Smooth muscle cell of the brain vasculature (primary cell): ENCODE measurements around the gene ACTR3C.

Source experiments
- DNase-seq: peaks from one replicate; pipeline ENCODE4 v3.0.0-alpha.2; 2012; ENCODE audit warnings: low read depth, low spot score

ACTR3C gene

DNA sequence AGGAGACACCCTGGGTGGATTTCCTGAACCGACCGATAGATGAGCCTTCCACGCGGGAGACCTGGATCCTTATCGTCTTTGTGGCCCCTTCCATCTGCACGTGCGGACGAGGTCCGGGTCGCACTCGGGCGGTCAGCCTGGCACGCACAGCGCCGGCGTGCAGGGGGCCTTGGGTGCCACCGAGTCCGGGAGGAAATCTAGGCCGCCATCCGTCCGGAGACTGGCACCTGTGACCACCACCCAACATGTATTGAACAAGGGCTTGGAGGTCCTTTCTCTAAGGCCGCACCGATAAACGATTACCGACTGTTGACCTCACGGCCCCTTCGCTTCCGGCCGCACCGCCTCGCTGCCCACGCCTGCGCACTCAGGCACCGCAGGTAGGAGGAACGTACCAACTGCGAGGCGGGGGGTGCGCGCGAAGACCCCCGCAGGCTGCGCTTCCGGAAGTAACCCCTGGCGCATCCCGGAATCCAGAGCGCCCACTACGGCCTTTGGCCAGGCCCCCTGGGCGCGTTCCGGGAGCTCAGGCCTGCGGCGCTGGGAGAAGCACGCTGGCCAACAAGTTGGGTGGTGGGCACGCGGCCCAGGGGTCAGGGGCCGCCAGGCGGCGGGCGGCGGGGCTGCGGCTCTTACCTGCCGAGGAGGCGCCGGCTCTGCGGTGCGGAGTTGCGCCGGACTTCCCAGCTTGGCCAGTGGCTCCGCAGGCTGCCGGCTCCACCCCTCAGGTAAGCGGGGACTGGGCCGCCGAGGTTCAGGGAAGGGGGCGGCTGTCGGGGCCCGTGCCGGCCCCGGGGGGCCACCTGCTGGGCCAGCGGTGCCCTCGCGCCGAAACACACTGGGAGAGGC is at the start of gene ACTR3C, which contains the start of gene LRRC61:
Gene ACTR3C, minus strand, starts transcription at position 713 of the 849 bp plus-strand sequence. CDS start 28,249 bp downstream, outside the sequence.
Gene LRRC61, plus strand, starts transcription at position 523 of the 849 bp plus-strand sequence. CDS start 13,507 bp downstream, outside the sequence.
- DNase-seq, result no peak

DNA sequence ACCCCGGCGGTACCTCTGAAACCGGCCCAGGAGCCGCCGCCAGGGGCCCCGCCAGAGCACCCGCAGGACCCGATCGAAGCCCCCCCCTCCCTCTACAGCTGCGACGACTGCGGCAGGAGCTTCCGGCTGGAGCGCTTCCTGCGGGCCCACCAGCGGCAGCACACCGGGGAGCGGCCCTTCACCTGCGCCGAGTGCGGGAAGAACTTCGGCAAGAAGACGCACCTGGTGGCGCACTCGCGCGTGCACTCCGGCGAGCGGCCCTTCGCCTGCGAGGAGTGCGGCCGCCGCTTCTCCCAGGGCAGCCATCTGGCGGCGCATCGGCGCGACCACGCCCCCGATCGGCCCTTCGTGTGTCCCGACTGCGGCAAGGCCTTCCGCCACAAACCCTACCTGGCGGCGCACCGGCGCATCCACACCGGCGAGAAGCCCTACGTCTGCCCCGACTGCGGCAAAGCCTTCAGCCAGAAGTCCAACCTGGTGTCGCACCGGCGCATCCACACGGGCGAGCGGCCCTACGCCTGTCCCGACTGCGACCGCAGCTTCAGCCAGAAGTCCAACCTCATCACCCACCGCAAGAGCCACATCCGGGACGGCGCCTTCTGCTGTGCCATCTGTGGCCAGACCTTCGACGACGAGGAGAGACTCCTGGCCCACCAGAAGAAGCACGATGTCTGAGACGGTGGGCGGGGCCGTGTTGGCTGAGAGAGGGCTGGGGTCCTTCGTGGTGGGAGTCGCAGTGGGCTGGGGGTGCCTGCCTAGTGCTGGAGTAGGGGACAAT is 49.1 kb upstream of the ACTR3C start:
- DNase-seq, result no peak

GRCh38 chr7:150371996-150372270 is 48.6 kb upstream of the ACTR3C start:
- DNase-seq, result no peak

DNA sequence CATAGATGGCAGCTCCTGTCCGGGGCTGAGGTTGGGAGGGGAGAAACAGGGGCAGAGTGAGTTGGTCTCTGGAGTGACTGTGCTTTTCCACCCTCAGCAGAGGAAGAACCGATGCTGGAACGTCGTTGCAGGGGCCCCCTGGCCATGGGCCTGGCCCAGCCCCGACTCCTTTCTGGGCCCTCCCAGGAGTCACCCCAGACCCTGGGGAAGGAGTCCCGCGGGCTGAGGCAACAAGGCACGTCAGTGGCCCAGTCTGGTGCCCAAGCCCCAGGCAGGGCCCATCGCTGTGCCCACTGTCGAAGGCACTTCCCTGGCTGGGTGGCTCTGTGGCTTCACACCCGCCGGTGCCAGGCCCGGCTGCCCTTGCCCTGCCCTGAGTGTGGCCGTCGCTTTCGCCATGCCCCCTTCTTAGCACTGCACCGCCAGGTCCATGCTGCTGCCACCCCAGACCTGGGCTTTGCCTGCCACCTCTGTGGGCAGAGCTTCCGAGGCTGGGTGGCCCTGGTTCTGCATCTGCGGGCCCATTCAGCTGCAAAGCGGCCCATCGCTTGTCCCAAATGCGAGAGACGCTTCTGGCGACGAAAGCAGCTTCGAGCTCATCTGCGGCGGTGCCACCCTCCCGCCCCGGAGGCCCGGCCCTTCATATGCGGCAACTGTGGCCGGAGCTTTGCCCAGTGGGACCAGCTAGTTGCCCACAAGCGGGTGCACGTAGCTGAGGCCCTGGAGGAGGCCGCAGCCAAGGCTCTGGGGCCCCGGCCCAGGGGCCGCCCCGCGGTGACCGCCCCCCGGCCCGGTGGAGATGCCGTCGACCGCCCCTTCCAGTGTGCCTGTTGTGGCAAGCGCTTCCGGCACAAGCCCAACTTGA is 48.0 kb upstream of the ACTR3C start:
- DNase-seq, result no peak

- no peak for DNase-seq
Observed at GRCh38 chr7:150370612-150371071, 47.3 kb upstream of the ACTR3C start.

- DNase-seq, result no peak
Observed at GRCh38 chr7:150369748-150370501, 46.6 kb upstream of the ACTR3C start.

DNA sequence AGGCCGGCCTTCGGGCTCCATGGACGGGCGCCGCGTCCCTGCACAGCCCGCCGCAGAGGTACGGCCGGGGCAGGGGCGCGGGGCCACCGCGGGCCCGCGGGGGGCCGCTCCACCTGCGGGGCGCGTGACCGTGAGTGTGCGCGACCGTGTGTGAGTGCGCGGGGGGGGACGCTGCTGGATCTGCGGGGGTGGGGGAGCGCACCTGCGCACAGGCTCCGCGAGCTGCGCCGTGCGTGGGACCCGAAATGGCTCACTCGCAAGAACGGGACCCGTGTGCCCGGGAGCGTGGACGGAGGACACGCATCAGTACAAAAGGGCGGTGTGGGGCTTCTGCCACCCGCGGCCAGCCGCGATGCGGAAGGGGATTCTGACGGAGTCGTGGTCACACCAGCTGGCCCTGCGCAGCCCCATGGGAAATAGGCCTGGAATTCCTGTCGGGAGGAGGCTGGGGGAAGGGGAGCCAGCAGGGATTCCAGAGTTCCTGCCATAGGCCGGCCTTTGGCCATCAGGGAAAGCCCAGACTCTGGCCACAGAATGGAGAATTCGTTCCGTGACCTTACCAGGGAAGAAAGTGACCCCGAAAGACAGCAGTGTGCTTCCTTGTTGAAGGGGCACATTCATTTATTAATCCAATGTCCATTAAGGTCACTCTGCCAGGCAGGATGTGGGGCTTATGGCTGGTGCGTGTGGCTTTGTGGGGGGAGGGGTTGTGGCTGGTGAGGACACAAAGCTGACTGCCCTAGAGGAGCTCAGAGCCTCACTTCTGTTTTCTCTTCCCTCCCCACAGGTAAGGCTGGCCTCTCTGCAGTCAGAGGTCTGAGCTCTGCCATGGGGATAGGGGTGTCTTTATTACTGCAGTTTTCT is 45.8 kb upstream of the ACTR3C start:
- no peak for DNase-seq

DNA sequence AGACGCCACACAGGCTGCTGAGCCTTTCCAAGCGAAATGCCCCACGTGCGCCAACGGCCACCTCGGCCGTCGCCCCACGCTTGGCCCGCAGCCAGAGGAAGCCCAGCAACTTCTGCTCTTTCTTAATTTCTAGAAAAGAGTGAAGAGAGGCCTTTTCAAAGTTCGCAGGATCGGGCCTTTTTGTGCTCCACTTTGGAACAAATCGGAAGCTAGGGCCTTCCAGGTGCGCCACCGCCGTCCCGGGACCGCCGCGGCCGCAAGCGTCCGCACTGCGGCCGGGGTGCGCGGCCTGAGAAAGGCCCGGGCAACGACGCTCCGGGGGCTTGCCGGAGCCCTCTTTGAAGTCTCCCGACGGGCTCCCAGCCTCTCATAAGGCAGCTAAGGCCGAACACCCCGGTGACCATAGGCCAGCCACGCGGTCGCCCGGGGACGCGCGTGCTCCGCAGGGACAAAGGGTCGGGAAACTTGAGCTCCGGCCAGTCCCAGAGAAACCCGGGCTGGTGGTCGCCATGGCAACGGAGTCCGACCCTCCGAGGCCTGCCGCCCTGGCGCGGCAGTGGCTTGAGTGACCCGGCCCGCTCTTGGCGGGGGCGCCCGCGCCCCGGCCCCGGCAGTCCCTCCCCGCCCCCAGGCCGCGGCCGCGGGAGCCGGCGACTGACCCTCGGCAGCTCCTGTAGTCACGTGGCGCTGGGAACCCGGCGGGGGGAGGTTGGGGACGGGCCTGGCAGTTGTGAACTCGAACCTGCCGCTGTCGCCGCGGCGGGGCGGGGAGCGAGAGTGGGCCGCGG is 44.9 kb upstream of the ACTR3C start, which contains the start of gene REPIN1:
Gene REPIN1, plus strand, starts transcription at position 727 of the 788 bp plus-strand sequence. CDS start 890 bp downstream, outside the sequence.
- DNase-seq, result no peak

DNA sequence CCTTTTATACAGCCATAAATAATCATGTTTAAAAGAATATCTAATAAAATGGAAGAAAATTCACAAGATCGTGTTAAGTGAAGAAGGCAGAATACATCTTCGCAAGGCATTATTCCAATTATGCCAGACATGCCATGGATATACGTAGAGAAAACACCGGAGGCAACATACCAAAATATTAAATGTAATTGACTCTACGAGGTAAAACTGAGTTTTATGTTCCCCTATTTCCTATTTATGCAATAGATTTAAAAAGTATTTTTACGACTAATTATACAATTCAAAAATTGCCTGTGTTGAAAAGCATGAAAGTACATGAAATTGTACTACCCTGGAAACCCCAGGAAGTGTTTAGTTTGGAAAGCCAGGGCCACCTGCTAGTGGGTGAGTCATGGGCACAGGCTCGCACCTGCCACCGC is 44.3 kb upstream of the ACTR3C start:
- DNase-seq, result no peak

DNA sequence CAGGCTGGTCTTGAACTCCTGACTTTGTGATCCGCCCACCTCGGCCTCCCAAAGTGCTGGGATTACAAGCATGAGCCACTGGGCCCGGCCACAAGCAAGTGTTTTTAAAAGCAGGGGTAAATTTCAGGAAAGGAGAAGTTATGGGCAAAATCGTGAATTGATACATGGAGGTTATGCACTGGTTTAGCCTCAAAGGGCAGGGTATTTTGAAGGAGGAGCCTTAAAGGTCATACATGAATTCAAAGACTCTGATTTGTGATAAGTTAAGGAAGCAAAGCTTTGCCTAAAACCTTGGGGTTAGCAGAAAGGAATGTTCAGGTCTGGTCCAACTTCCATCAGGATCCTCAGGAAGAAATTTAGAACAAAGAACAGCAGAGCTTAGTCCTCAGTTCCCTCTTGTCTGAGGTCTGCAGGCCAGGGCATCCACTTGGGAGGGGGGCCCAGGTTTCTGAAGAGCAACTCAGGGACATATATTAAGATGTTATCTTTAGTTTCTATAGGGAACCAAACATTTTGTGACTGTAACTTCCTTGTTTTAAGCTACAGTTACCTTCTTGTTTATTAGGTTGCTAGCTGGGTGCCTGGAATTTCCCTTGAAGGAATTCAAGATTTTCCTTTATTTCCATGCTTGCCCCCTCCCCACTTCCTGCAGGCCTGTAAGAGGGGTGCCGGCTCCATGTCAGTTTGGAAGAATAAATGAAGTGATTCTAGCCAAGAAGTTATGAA is 42.5 kb upstream of the ACTR3C start:
- no peak for DNase-seq

DNA sequence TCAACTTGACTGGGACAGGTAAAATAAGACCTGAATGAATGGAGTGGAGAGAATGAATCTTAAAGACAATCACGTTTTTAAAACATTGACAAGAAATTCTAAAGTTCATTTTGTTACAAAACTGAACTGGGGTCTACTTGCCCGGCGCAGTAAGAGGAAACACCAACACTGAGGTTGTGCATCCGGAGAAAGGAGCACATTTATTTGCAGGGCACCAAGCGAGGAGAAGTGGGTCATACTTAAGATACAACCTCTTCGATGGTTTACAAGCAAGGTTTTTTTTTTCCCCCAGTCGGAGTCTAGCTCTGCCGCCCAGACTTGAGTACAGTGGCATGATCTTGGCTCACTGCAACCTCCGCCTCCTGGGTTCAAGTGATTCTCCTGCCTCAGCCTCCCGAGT is 41.8 kb upstream of the ACTR3C start:
- no peak for DNase-seq

DNA sequence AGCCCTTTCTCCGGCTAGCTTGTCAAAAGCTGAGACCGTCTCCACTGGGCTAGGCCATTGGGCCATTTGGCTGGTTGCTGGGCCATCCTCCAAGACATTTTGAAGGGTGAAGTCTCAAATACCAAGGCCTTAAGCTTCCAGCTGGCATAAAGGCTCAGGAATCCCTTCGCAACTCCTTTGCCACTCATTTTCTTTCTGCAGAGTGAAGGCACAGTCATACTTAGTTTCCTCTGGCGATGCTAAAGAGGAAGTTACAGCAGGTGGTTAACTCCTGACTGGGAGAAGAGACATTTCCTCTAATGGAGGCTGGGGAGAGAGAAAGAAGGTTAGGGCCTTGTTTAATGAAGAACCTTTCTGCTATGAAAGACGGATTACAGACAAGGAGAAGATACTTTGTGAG is 40.5 kb upstream of the ACTR3C start:
- DNase-seq, result no peak

DNA sequence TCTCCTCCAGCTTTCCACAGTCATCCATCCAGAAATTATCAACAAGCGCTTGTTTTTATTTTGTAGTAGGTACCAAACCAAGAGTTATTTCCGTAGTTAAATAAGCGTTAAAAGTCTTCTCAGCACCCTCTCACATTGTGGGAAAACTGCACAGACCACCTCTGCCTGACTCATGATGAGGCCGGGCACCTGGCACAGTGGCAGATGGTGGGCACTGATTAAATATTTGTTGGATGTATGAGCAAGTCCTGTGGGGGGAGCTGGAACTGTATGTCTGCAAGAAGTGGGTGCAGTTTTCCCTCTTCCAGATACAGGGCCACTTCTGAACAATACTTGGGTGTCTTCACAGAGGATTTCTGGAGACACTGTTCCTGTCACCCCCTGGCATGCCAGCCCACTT is 40.0 kb upstream of the ACTR3C start:
- DNase-seq, result no peak

GRCh38 chr7:150361807-150362621 is 38.7 kb upstream of the ACTR3C start:
- DNase-seq, result no peak

GRCh38 chr7:150361402-150361801 is 38.1 kb upstream of the ACTR3C start:
- no peak for DNase-seq

DNA sequence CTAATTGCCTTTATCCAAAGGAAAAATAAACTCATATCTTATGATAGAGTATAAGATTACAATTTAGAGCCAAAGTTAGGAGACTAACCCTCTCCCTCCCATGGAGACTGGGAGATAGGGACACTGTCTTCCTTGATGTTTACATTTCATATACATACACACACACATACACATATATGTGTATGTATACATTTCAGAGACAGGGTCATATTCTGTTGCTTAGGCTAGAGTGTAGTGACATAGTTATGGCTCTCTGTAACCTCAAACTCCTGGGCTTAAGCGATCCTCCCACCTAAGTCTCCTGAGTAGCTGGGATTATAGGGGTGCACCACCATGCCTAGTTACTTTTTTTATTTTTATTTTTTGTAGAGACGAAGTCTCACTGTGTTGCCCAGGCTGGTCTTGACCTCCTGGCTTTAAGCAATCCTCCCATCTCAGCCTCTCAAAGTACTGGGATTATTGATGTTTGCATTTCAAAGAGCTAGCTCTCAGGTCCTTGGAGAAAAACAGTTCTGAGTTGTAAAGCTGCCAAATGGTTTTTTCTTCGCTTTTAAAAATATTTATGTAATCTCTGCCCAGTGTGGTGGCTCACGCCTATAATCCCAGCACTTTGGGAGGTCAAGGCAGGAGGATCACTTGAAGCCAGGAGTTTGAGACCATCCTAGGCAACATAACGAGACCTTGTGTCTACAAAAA is 37.2 kb upstream of the ACTR3C start:
- DNase-seq, result no peak
